ENCODE data around the gene FAM53B. TPM values are rescaled to one million over a fixed set of nuclear protein-coding genes. Genes with fewer than 3 reads are reported as not detected.

FAM53B gene
- total RNA-seq, 3 donors from 2014 or later: 17.0 to 39.7 (median 22.8) TPM

GRCh38 chr10:124704428-124705380 lies 39.5 kb downstream of the FAM53B start:
- DNase-seq (ENCODE audit: low spot score in 2 of 2): no peak
- Histone ChIP-seq H3K36me3 (no peaks in the 10 kb centered on the region), H3K27me3 (no peaks in the 10 kb centered on the region), H3K9me3 (no peaks in the 10 kb centered on the region), H3K4me3 (no peak overlapping the region), H3K27ac (peak overlapping the region; percentile 70 to 85), H3K4me1 (peaks cover 36 to 48% of the 10 kb centered on the region in 2 donors)
- intact Hi-C loops (cut with DNase I; ENCODE audit: low total_unique reads): loop anchor here (5.0 kb wide), 1 partner anchor 38 kb away; the partner anchor contains the start of gene FAM53B
- no peak for TF ChIP-seq POLR2A (IDR thresholded peaks at IDR 0.05)
- no peak for TF ChIP-seq CTCF (IDR thresholded peaks at IDR 0.05)
- no peak for TF ChIP-seq POLR2AphosphoS5 (IDR thresholded peaks at IDR 0.05)

GRCh38 chr10:124703778-124704427 lies 40.3 kb downstream of the FAM53B start:
- H3K4me1 ChIP-seq: peaks cover 36 to 47% of the 10 kb centered on the region in 2 donors
- peak; percentile 44 to 69 for DNase-seq (ENCODE audit: low spot score in 2 of 2)
- H3K36me3 ChIP-seq: no peaks in the 10 kb centered on the region
- no peak overlapping the region for H3K4me3 ChIP-seq
- no peaks in the 10 kb centered on the region for H3K27me3 ChIP-seq
- intact Hi-C loops (cut with DNase I; ENCODE audit: low total_unique reads): no loop called here
- peak overlapping the region; percentile 70 to 85 for H3K27ac ChIP-seq
- H3K9me3 ChIP-seq: no peaks in the 10 kb centered on the region
- TF ChIP-seq POLR2AphosphoS5 (IDR thresholded peaks at IDR 0.05): no peak
- no peak for TF ChIP-seq CTCF (IDR thresholded peaks at IDR 0.05)
- no peak for TF ChIP-seq POLR2A (IDR thresholded peaks at IDR 0.05)

GRCh38 chr10:124703372-124703771 lies 40.8 kb downstream of the FAM53B start:
- DNase-seq (ENCODE audit: low spot score in 2 of 2): no peak
- Histone ChIP-seq H3K9me3 (no peaks in the 10 kb centered on the region), H3K4me1 (peaks cover 34 to 42% of the 10 kb centered on the region in 2 donors), H3K27ac (peak overlapping the region; percentile 70 to 85), H3K27me3 (no peaks in the 10 kb centered on the region), H3K4me3 (peak overlapping the region in 1 of 3 donors; percentile 13), H3K36me3 (no peaks in the 10 kb centered on the region)
- intact Hi-C loops (cut with DNase I; ENCODE audit: low total_unique reads): no loop called here
- no peak for TF ChIP-seq POLR2A (IDR thresholded peaks at IDR 0.05)
- no peak for TF ChIP-seq POLR2AphosphoS5 (IDR thresholded peaks at IDR 0.05)
- TF ChIP-seq CTCF (IDR thresholded peaks at IDR 0.05): no peak

- DNase-seq (ENCODE audit: low spot score in 2 of 2): no peak
- Histone ChIP-seq H3K36me3 (no peaks in the 10 kb centered on the region), H3K4me1 (peaks cover 25 to 38% of the 10 kb centered on the region in 2 donors), H3K9me3 (no peaks in the 10 kb centered on the region), H3K27ac (peak overlapping the region; percentile 70 to 85), H3K27me3 (no peaks in the 10 kb centered on the region), H3K4me3 (no peak overlapping the region)
- intact Hi-C loops (cut with DNase I; ENCODE audit: low total_unique reads): no loop called here
- TF ChIP-seq CTCF (IDR thresholded peaks at IDR 0.05): no peak
- no peak for TF ChIP-seq POLR2AphosphoS5 (IDR thresholded peaks at IDR 0.05)
- no peak for TF ChIP-seq POLR2A (IDR thresholded peaks at IDR 0.05)
Measured at GRCh38 chr10:124701881-124702656, 42.1 kb downstream of the FAM53B start.

Data from breast epithelium (tissue), 4 donors.